SU-DHL-6 (cell line): ENCODE results near the gene CGB5.
"Not testable (repeated sequence)": the region's sequence is repeated elsewhere in the genome, so short reads cannot be mapped to it uniquely, and the experiment has no call there.

Experiments used
- EZH2phosphoT487 ChIP-seq: fragments of 200-600 bp; sonication (generic), shearing (Covaris generic); conservative IDR thresholded peaks from 2 replicates; pipeline ENCODE4 v1.6.1; 2018; ENCODE audit warnings: mild to moderate bottlenecking, antibody characterized with exemption, low read length, moderate library complexity, mixed read lengths
- TF ChIP-seq, protein P1 (sequence below): fragments of 200-600 bp; sonication (generic); IDR thresholded peaks from one replicate; pipeline ENCODE4 v1.5.1; 2017; ENCODE audit warnings: antibody characterized with exemption, mild to moderate bottlenecking, low read length, moderate library complexity; ENCODE audit not compliant: insufficient read depth, poor library complexity, severe bottlenecking

GRCh38 chr19:49043548-49043947 lies at the start of gene CGB5:
- TF ChIP-seq, protein P1, sequence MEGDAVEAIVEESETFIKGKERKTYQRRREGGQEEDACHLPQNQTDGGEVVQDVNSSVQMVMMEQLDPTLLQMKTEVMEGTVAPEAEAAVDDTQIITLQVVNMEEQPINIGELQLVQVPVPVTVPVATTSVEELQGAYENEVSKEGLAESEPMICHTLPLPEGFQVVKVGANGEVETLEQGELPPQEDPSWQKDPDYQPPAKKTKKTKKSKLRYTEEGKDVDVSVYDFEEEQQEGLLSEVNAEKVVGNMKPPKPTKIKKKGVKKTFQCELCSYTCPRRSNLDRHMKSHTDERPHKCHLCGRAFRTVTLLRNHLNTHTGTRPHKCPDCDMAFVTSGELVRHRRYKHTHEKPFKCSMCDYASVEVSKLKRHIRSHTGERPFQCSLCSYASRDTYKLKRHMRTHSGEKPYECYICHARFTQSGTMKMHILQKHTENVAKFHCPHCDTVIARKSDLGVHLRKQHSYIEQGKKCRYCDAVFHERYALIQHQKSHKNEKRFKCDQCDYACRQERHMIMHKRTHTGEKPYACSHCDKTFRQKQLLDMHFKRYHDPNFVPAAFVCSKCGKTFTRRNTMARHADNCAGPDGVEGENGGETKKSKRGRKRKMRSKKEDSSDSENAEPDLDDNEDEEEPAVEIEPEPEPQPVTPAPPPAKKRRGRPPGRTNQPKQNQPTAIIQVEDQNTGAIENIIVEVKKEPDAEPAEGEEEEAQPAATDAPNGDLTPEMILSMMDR, result not testable (repeated sequence)
- not testable (repeated sequence) for TF ChIP-seq EZH2phosphoT487
